NCI-H2171 treated with DMSO at 0.1 percent for 48 hours (cell line): ENCODE results near the gene ATP5ME.
"Not testable (repeated sequence)": the region's sequence is repeated elsewhere in the genome, so short reads cannot be mapped to it uniquely, and the experiment has no call there.

Experiments
- DNase-seq: peaks from one replicate; lab custom pipeline; 2025; lab: John Stamatoyannopoulos, UW

Gene ATP5ME

GRCh38 chr4:704971-705277 lies 30.8 kb upstream of the ATP5ME start:
- DNase-seq = no peak

- DNase-seq = no peak
Observed at GRCh38 chr4:704198-704891, 30.3 kb upstream of the ATP5ME start.

- no peak for DNase-seq
Observed at GRCh38 chr4:703336-704197, 29.5 kb upstream of the ATP5ME start.

GRCh38 chr4:702618-703048 lies 28.6 kb upstream of the ATP5ME start:
- no peak for DNase-seq

- no peak for DNase-seq
Observed at GRCh38 chr4:700587-701264, 26.6 kb upstream of the ATP5ME start.

- DNase-seq = no peak
Observed at GRCh38 chr4:699816-700580, 25.9 kb upstream of the ATP5ME start.

- DNase-seq = not testable (repeated sequence)
Observed at GRCh38 chr4:694341-694940, 20.4 kb upstream of the ATP5ME start.

GRCh38 chr4:692771-693554 lies 18.9 kb upstream of the ATP5ME start:
- no peak for DNase-seq

- DNase-seq = no peak
Observed at GRCh38 chr4:689723-690122, 15.6 kb upstream of the ATP5ME start.

GRCh38 chr4:688854-689681 lies 15.0 kb upstream of the ATP5ME start, which contains the start of gene SLC49A3:
Gene SLC49A3 (minus strand): TSS chr4:689151. CDS start chr4:689127, 24 bp downstream.
- DNase-seq = no peak

GRCh38 chr4:687971-688853 lies 14.1 kb upstream of the ATP5ME start:
- DNase-seq = no peak

GRCh38 chr4:687048-687970 lies 13.2 kb upstream of the ATP5ME start:
- DNase-seq = no peak

- no peak for DNase-seq
Observed at GRCh38 chr4:686413-687040, 12.5 kb upstream of the ATP5ME start.

- DNase-seq = no peak
Observed at GRCh38 chr4:685679-686412, 11.8 kb upstream of the ATP5ME start.

GRCh38 chr4:684623-685327 lies 10.7 kb upstream of the ATP5ME start:
- DNase-seq = peak; percentile 40
